Measurements from ENCODE around the gene MOB3C. TPM values are rescaled to one million over a fixed set of nuclear protein-coding genes. Genes with fewer than 3 reads are reported as not detected.

MOB3C gene
- total RNA-seq, 3 donors from 2014 or later = 8.3 to 11.9 (median 11.0) TPM

DNA sequence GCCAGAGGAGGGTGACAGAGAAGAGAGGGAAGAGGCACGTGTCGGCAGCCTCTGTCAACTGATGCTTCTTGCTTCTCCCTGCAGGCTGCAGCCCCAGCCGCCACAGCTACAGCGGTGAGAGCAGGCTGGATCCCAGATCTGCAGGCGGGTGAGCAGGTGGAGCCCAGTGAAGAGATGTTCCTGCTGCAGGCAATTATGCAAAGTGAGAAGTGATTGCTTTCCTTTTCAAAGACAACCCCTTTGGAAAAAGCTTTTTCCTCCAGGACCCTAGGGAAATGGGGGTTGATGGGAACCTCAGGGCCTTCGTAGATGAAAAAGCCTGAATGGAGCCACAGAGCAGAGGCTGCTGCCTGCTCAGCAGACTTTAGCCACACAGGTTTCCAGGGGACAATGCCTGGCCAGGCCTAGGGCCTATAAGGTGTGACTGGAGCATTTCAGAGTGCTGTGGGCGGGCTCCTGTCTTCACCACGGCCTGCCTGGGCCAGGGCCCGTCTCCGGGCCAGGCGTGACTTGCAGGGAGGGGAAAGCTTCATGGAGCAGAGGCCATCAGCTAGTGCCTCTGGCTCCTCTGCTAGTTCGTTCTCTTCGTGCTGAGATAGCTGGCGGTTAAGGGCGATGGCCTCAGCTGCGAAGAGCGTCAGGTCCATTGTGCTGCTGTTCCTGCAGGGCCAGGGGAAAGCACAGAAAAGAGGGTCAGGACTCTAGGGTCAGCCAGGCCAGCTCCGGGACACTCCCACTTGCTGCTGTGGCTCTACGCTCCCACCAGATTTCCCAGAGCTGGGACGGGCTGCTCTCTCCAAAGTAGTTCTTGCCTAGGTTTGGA, 58.3 kb downstream of the MOB3C start:
- no peak overlapping the region for H3K4me3 Mint-ChIP-seq
- no peak for ATAC-seq

More for the DNA sequence above, 58.3 kb downstream of the MOB3C start:
- Mint-ChIP-seq H3K4me1 (ENCODE audit: low read depth) (no peaks in the 10 kb centered on the region), H3K9me3 (no peaks in the 10 kb centered on the region), H3K27me3 (ENCODE audit: low read depth) (no peaks in the 10 kb centered on the region), H3K36me3 (ENCODE audit: insufficient read depth) (peaks cover 5% of the 10 kb centered on the region)
- no peak for DNase-seq

Other genes with a start within 250 kb of the MOB3C start
- gene FAAH, start 222.5 kb downstream of the MOB3C start, total RNA-seq = 10 to 100 TPM in 1 of 3 donors, 1 to 10 TPM in 2; 7.5 to 10.4 (median 8.4) TPM
- not detected for gene DMBX1, start 127.0 kb downstream of the MOB3C start, total RNA-seq
- gene KNCN, start 65.2 kb downstream of the MOB3C start, total RNA-seq = not detected
- gene MKNK1, start 12.5 kb downstream of the MOB3C start, total RNA-seq = 10 to 100 TPM; 21.1 to 26.1 (median 21.6) TPM
- 10 to 100 TPM; 35.7 to 42.5 (median 39.3) TPM for gene ATPAF1, start 51.6 kb upstream of the MOB3C start, total RNA-seq
- not detected for gene TEX38, start 55.0 kb upstream of the MOB3C start, total RNA-seq
- gene EFCAB14, start 102.3 kb upstream of the MOB3C start, total RNA-seq = 10 to 100 TPM; 46.8 to 48.6 (median 48.4) TPM
- under 1 TPM; 0.16 to 0.53 (median 0.20) TPM for gene CYP4B1, start 182.2 kb upstream of the MOB3C start, total RNA-seq